ENCODE results near the gene OR2B6.

The OR2B6 gene

DNA sequence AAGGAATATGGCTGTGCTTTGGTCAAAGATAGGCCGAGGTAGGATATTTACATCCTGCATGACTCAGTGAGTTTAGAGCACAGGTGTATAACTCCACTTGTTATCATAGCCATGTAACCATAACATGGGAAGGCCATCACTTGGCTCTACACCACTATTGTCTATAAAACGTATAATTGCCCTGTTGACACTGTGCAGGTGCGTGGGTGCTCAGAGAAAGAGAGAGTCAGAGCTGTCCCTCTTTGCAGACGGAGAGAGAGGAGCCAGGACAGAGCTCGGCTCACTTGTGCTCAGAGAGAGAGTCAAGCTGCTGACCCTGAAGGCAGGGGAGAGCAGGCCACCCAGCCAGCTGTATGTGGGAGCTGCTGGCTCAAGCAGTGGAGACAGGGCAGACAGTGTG lies 46.0 kb downstream of the OR2B6 start:
- H3K4me3 ChIP-seq (replicated peaks; ENCODE audit: low read depth, low read length) = no peak overlapping the region
- no peak for DNase-seq (ENCODE audit: extremely low read depth, low read depth)
- TF ChIP-seq, protein P1, sequence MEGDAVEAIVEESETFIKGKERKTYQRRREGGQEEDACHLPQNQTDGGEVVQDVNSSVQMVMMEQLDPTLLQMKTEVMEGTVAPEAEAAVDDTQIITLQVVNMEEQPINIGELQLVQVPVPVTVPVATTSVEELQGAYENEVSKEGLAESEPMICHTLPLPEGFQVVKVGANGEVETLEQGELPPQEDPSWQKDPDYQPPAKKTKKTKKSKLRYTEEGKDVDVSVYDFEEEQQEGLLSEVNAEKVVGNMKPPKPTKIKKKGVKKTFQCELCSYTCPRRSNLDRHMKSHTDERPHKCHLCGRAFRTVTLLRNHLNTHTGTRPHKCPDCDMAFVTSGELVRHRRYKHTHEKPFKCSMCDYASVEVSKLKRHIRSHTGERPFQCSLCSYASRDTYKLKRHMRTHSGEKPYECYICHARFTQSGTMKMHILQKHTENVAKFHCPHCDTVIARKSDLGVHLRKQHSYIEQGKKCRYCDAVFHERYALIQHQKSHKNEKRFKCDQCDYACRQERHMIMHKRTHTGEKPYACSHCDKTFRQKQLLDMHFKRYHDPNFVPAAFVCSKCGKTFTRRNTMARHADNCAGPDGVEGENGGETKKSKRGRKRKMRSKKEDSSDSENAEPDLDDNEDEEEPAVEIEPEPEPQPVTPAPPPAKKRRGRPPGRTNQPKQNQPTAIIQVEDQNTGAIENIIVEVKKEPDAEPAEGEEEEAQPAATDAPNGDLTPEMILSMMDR (IDR thresholded peaks at IDR 0.05; ENCODE audit: low read depth, low read length, missing control alignments) = no peak

DNA sequence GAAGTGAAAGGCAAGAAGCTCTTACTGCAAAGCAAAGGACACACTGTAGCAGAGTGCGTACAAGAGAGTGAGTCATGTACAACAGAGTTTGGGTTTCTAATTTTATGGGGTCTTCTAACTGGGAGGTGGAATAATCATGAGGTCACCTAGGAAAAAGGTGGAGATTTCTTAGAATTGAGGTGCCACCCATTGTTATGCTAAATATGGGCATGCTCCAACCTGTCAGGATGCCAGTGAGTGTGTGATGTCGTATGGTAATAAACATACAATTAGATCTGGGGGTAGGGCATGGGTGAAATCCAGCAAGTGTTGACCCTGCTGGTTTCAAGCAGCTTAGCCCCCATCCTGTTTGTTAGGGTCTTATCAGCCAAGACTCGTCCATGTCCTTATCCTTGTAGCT lies 46.6 kb downstream of the OR2B6 start:
- DNase-seq (ENCODE audit: extremely low read depth, low read depth) = no peak
- H3K4me3 ChIP-seq (replicated peaks; ENCODE audit: low read depth, low read length) = no peak overlapping the region
- TF ChIP-seq, protein P1 (IDR thresholded peaks at IDR 0.05; ENCODE audit: low read depth, low read length, missing control alignments) = no peak

DNA sequence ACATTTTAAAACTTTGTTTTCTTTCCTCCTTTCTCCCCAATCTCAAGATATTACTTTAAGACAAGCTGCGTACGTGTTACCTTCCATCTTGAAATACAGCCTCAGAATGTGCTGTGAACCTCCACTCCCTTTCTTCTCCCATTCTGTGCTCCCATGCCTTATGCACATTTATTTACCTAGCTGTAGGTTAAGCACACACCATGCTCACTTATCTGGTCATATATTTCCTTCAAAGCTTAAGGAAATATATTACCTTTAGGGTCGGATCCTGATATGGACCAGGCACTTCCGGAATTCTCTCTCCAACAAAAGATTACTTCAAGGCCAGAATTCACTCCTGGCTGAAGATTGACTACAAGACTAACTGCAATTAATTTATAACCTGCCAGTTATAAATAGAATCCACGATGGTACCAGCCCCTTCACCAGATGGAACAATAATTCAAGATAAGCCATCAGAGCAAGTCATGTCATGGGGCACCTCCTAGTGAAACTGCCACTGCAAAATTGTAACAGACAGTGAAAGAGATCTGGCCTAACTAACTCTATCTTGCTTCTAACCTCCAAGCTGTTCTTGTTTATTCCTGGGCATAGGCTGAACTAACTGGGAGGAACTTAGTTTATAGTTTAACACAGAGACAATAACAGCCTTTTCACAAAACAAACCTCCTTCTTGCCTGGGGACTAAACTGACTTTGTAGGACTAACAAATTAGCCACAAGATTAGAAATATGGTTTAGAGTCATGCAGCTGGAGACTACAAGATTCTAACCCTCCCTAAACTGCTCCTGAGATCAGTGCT lies 47.5 kb downstream of the OR2B6 start:
- TF ChIP-seq, protein P1 (IDR thresholded peaks at IDR 0.05; ENCODE audit: low read depth, low read length, missing control alignments) = no peak
- no peak overlapping the region for H3K4me3 ChIP-seq (replicated peaks; ENCODE audit: low read depth, low read length)
- no peak for DNase-seq (ENCODE audit: extremely low read depth, low read depth)

DNA sequence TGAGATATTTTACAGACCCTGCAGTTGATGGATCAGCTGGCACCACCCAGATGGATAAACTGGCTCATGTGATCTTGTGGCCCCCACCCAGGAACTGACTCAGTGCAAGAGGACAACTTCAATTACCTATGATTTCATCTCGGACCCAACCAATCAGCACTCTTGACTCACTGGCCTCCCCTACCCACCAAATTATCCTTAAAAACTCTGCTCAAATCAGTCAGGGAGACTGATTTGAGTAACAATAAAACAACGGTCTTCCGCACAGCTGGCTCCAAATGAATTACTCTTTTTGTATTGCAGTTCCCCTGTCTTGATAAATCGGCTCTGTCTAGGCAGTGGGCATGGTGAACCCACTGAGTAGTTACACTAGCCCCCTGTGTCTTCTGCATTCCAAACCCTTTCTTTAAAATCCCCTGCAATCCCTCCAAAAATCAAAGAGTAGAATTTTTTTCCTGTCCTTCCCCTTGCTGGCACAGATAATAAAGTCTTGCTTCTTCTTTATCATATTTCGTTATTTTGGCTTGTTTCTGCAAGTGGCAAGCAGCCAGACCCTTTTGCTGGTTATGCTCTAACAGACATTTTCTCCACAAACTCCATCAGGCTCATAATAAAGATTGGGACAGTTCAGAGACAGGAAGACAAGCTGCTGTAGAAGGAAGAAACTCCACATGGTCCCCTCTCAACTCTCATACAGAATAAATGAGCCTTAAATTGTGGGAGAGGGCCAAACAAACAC lies 48.3 kb downstream of the OR2B6 start:
- H3K4me3 ChIP-seq (replicated peaks; ENCODE audit: low read depth, low read length) = no peak overlapping the region
- no peak for DNase-seq (ENCODE audit: extremely low read depth, low read depth)
- TF ChIP-seq, protein P1 (IDR thresholded peaks at IDR 0.05; ENCODE audit: low read depth, low read length, missing control alignments) = no peak

DNA sequence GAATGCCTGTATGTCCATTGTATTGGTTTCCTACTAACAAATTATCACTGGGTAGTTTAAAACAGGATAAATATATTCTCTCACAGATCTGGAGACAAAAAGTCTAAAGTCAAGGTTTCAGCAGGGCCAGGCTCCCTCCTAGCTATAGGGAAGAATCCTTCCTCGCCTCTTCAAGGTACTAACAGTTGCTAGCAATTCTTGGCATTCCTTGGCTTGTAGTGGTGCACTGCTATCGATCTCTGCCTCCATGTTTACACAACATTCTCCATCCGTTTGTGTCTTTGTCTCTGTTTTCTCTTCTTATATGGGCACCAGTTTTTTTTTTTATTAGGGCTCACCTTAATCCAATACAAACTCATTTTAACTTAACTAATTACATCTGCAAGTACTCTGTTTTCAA lies 48.9 kb downstream of the OR2B6 start:
- TF ChIP-seq, protein P1 (IDR thresholded peaks at IDR 0.05; ENCODE audit: low read depth, low read length, missing control alignments) = no peak

More for the DNA sequence above, 48.9 kb downstream of the OR2B6 start:
- no peak overlapping the region for H3K4me3 ChIP-seq (replicated peaks; ENCODE audit: low read depth, low read length)
- no peak for DNase-seq (ENCODE audit: extremely low read depth, low read depth)

All from HFF-Myc (cell line).